ENCODE data around the gene SMYD4.
"Not testable (repeated sequence)": the region's sequence is repeated elsewhere in the genome, so short reads cannot be mapped to it uniquely, and the experiment has no call there.

SMYD4 gene

DNA sequence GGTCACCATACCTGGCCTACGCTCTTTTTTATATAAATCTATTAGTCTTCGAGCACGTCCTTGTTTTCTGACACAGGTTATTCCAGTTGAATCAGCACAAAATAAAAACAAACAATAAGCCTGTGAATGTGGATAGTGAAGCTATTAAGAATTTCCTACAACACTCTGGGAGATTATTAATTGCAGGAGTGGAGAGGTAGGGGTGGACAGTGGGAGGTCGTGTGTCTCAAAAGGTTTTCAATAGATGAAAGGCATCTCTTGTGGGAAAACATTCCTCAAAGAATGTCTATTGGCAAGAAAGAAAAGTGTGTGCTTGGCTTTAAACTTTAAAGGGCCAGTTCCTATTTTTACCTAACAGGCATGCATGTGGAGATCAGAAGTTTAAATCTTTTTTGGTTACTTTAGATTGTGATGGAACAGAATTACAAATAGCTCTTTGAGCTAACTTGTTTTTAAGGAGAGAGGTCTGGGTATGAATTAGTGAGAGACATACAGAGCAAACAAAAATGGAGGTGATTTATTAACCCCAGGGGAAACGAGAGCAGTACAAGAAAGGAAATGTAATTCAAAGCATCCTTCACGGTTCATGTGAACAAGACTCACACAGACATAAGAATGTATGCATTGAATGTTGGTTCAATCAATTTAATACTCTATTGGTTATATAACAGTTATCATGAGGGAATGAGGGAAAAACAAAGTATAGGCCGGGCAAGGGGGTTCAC, 9.0 kb downstream of the SMYD4 start:
- DNase-seq: no peak

DNA sequence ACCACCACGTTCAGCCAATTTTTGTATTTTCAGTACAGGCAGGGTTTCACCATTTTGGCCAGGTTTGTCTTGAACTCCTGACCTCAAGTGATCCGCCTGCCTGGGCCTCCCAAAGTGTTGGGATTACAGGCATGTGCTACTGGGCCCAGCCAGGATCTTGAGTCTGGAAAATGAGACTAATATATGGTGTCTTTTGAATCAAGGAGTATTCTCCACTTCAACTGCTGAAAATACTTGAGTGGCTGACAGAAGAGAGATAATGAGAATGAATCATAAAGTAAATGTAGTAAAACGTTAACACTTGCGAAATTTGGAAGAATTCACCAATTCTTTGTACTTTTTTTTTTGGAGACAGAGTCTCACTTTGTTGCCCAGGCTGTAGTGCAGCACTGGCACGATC, 16.6 kb downstream of the SMYD4 start:
- DNase-seq: no peak

DNA sequence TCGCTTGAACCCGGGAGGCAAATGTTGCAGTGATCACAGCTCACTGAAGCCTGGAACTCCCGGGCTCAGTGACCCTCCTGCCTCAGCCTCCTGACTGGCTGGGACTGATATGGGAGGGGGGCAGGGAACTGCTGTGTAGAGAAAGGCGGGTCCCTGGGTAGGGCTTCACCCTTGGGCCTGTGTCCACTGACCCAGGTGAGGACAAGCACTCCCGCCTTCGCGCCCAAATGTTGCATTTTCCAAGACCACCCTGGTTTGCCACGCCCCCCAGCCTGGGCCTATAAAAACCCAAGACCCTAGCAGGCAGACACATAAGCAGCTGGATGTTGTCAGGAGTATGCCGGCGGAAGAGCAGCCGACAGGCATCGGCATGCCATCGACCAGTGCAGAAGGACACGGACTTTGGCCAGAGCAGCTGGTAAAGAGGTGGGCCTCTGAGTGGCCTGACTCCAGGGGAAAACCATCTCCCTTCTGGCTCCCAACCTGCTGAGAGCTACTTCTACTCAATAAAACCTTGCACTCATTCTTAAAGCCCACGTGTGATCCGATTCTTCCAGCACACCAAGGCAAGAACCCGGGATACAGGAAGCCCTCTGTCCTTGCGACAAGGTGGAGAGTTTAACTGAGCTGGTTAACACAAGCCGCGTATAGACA, 19.1 kb downstream of the SMYD4 start:
- DNase-seq: no peak

DNA sequence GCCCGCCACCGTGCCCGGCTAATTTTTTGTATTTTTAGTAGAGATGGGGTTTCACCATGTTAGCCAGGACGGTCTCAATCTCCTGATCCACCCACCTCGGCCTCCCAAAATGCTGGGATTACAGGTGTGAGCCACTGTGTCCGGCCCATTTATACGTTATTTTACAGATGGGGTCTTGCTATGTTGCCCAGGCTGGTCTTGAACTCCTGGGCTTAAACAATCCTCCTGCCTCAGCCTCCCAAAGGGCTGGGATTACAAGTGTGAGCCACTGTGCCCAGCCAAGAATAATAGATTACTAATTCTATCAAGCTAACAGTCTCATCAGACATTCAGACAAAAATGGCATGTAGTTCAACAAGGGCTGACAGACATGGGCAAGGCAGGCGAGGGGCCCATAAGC, 19.9 kb downstream of the SMYD4 start:
- DNase-seq: not testable (repeated sequence)

DNA sequence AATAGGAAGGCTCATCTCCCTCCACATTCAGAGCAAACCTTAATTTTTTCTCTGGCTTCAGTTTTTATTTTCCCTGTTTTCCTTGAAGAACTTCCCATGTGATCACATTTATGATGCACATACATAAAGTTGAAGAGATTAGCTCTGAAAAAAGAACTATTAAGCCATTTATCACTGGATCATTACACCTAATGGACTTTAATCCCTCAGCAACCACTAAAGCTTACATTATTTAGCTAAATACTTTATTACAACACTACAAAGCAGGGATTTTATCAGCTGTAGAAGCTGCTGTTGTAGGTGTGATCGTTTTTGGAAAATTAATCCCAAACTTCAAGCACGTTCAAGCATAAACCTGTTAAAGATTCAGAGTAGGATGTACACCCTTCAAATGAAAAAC, 21.1 kb downstream of the SMYD4 start:
- DNase-seq: no peak

DNA sequence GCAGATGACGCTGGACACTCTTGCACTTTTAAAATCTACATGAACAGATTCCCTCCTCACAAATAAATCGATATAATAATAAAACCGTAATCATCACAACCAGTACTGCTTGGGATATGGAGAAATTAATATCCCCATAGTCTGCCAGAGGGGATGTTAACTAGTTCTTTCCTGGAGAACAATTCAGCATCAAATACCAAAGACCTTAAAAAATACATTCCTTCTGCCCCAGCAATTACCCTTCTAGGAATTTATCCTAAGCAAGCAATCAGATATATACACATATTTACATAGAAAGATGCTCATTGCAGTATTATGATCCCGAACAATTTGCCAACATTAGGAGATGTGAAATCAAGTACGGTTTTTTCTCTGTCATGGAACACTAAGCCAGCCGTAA, 21.8 kb downstream of the SMYD4 start:
- no peak for DNase-seq

DNA sequence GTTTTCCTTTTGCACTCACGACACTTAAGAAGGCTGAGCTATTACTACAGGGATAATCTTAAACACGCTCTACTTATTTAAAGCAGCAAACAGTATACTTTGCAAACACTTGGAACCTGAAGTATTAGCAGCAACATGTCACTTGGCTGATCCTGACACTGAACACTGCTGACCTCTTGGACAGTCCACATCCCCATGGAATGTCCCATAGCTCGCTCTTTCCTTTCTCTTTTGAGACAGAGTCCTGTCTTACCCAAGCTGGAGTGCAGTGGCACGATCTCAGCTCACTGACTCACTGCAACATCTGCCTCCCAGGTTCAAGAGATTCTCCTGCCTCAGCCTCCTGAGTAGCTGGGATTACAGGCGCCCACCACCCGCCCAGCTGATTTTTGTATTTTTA, 26.4 kb downstream of the SMYD4 start:
- no peak for DNase-seq

DNA sequence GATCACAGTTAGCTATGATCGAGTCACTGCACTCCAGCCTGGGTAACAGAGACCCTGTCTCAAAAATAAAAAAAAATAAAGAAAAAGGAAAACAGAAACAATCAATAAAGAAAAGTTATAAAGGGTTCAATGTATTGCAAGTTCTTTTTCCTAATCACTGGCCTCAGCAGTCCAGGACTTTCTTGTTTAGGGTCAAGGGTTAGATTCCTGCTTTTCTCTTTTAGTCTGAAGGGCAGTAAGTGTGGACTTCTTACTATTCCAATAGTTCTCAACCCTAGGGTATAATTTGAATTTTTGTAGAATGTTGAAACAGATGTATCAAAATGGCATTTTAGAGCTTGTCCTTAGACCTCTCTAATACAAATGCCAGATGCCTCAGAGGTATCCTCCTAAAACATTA, 27.3 kb downstream of the SMYD4 start:
- DNase-seq: no peak

DNA sequence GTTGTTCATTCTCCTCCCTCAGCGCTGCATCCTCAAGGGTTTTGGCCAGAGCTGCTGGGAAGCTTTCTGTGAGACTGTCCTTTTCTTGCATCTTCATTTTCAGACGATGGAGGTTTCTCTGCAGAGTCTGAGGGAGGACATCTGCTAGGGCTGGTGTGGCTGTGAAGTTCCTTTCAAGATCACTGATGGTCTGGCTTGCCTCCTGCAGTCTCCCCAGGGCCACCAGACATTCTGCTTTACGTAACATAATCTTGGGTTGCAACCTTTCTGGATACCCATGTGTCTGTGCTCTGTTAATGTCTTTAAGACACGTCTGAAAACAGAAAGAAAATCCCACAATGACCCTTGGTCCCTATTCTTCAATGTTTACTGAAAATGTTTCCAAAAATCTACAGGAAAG, 29.0 kb downstream of the SMYD4 start:
- no peak for DNase-seq

DNA sequence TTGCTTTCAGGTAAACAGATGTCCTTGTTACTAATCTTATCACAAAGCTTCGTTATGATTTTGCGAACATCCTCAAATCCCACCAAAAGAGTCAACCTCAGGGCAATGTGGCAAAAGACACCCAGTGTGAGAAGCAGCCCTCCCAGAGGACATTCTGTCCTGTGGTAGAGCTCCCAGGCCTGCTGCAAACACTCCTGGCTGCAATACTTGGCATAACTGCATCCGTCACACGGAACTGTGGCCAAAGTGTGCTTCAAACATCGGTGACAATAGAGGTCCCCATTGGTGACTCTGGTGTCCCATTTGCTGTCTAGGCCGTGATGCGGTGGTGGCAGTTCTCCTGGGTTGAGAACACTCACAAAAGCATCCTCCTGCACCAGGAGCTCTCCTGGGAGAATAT, 29.5 kb downstream of the SMYD4 start:
- DNase-seq: no peak

DNA sequence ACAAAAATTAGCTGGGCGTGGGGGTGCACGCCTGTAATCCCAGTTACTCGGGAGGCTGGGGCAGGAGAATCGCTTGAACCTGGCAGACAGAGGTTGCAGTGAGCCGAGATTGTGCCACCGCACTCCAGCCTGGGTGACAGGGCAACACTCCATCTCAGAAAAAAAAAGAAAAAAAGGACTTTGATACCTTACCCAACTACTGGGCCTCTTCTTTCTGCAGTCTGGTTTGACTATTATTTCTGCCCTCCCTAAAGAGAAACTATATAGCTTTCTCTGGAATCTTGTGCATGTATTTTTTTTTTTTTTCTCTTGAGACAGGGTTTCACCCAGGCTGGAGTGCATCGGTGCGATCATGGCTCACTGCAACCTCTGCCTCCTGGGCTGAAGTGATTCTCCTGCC, 31.9 kb downstream of the SMYD4 start:
- not testable (repeated sequence) for DNase-seq

DNA sequence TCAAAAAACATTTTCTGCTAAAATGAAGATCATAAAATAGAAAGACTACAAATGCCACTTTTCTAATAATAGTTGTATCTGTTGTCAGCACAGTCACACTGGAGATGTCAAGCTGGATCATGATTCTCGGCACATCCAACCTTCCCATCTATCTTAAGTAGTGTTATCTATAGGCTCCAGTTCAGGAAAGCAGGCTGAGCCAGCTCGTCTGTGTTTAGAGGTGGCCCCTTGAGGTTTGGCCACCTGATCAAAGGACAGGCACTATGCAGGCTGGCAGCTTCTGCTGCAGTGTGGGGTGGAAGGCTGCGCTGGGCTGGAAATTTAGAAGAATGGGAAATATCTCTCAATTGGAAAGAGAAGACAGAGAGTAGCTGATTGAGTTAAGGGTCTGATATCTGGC, 32.4 kb downstream of the SMYD4 start:
- DNase-seq: no peak

DNA sequence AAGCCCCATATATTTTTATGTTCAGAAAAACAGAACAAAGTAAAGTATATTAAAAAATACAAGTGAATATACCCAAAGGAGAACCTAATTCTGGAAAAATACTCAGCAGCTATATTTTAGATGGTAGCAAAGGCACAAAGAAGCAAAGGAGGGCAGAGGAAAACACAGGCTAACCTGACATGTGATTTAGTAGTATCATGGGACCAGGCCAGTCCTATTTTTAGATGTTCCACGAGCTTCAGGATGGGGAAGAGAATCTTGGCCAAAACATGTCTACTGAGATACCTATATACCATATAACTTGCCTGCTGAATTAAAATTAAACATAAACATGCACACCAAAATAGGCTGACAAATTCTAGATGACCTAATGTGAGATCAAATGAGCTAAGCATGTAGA, 32.9 kb downstream of the SMYD4 start:
- DNase-seq: no peak

DNA sequence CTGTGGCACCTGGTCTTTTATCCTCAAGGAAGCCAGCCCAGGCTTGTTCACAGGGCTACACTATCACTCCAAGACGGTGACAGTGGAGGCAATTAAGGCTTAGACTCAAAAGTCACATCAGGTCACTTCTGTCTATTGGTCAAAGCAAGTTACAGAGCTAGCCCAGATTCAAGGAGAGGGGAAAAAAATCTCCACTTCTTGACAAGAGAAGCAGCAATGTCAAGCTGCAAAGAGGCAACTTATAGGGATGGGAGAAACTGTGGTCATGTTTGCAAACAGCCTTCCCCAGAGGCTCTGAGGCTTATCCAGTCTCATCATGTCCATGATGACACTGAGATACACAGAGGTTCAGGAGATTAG, 36.3 kb downstream of the SMYD4 start:
- DNase-seq: no peak

DNA sequence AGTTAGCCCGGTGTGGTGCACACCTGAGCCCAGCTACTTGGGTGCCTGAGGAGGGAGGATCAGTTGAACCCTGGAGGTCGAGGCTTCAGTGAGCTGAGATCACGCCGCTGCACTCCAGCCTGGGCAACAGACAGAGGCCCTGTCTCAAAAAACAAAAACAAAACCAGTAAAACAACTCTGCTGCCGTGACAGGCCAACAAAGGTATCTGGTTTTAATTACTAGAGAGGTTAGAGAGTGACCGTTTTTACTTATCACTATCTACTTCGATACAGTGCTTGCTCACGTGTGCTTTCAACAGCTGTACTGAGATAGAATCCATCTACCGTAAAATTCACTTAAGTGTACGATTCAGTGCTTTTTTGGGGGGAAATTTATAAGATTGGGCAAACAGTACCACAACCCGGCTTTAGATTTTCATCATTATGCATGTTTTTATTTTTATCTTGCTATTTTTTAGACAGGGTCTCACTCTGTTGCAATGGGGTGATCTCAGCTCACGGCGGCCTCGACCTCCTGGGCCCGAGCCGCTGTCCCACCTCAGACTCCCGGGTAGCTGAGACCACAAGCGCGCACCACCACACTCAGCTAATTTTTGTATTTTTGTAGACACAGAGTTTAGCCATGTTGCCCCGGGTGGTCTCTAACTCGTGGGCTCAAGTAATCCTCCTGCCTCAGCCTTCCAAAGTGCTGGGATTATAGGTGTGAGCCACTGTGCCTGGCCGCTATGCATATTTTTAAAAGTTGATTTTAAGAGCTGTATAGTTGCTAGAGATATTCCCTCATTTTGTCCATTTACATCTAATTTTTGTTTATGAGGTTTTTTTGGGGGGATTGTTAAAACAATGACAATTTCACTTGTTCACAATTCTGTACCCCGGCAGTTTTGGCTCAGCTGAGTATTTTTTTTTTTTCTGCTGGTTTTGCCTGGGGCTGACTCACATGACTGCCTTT, 36.9 kb downstream of the SMYD4 start:
- DNase-seq: no peak

DNA sequence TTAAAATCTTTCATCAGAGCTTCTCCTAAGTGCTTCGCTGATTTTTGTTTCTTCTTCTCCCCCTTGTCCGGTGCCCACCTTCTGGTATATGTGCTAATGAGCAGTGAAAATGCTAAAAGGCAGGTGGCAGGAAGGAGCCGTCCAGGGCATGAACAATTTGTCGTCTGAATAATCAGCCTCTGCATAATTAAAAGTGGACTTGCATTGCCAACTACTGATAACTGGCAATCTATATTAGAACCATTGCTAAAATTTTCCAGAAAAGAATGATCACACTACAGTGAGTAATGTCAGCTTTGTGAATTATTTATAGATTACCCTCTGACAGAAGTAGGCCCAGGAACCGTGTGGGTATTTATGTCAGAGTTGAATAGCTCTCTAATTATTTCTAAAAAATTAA, 39.8 kb downstream of the SMYD4 start:
- no peak for DNase-seq

DNA sequence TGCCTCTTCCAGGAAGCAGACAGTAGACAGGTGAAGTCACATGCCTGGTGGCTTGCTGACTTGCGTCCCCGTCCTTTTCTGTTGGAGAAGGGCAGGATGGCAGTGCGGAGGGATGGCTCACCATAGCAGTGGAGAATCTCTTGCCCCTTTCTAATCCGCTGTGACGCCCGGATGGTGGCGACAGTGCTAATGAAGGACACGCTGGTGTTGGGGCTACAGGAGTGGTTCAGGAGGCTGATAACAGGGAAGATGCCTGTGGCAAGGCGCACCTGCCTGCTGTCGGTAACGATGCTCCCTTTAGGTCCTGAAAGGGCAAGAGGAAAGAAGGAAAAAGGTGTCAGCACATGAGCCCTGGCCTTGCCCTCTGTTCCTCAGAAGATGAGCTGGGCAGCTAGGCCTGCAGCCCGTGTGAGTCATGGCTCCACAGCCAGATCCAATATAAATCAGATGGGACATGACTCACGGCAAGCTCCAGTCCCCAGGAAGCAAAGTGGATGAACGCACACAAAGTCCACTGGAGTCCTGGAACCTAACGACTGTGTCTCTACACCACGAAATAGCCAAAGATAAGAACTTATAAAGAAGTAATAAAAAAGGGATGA, 42.3 kb downstream of the SMYD4 start:
- no peak for DNase-seq

DNA sequence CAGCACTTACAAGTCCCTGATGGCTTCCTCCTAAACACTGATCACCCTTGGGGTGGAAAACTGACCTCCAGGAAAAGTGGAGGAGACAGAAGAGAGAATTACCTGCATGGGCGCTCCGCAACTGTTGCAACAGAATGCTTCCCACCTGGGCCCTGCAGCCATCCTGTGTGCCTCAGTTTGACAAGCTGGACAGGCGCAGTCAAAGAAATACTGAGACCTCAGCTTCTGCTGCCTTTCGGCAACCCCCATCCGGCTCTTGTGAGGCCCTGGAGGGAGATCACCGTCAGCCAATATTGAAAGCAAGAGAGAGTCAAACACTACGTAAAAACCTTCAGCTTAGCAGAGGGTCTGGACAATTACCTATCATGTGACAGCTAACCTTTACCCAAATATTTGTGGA, 43.0 kb downstream of the SMYD4 start:
- DNase-seq: no peak

DNA sequence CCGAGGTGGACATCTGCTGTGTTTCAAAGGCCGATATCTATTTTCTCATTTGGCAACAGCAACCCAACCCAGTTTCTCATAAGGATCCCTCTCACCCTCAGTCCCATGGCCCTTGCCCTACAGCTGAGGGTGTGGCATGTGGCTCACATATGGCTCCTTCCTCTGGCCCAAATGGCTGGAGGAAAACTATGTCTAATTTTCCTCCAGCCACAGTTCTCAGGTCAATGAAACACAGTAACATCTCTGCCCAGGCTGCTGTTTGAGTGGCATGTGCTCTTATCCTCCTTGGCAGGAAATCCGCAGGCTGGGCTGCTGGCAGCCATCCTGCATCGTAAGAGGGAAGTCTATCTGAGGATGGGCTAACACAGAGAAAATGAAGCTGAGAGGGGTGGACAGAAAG, 43.8 kb downstream of the SMYD4 start:
- DNase-seq: no peak

DNA sequence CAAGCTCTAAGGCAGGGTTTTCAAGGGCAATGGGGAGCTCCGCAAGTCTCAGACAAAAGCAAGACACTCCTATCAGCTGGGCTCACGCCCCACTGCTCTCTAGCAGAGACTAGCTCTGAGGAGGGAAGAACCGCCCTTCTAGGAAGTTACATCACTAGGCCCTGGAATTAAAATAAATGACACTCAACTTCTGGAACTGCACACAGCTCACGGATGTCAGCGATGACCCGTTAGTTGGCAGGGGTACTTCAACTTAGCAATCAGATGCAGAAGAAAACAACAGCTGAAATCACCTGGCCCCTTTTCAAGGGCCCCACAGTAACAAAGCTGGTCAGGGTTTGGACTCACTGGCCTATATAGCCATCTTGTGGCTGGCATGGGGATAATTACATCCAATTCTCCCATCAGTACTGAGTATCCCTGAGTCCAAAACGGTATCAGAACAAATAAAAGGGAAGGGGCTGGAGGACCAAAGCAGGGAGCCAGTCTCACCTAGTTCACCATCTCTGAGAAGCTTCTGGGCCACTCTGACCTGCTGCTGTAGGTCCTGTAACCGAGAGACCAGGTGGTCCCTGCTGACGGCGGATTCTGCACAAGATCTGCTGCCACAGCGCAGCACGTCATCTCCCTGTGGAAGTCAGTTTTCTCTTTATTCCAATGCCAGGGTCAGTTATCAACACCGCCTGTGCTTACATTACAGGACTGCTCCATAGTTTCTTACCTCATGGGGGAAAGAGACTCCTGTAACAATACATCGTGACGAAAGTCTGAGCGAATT, 45.7 kb downstream of the SMYD4 start:
- DNase-seq: no peak

DNA sequence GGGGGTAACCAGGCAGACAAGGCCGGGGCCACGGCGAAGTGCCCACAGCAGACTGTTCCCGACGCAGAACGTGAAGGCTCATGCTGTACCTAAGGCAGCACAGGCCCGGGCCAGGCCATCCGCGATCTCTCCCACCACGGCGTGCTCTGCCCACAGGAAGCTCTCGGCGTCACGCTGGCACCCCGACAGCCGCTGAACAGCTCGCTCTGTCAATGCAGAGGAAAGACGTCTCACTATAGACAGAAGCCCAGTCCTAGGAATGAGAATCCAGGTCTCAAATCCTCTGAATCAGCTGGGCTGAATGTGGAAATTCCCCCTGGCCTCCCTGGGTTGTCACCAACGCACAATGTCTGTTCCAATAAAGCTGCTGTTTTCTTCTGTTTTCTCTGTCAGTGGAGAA, 46.4 kb downstream of the SMYD4 start:
- DNase-seq: no peak

DNA sequence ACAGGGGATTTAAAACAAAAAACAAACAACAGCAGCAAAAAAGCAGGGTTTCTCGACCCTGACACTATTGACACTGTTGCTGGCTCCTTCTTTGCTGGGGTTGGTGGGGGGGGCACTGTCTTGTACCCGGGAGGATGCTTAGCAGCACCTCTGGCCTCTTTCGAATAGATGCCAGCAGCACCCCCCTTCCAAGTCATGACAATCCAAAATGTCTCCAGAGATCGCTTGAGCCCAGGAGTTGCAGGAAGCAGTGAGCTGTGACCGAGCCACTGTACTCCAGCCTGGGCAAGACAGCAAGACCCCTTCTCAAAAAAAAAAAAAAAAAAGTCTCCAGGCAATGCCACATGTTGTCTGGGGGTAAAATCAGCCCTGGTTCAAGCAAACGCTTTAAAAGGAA, 47.5 kb downstream of the SMYD4 start:
- no peak for DNase-seq

All from NCI-H510A treated with DMSO at 0.1 percent for 48 hours (cell line).